Measurements from ENCODE around the gene MSI2. TPM values are rescaled to one million over a fixed set of nuclear protein-coding genes. Genes with fewer than 3 reads are reported as not detected.
A peak's percentile ranks its signal among the peaks of the same experiment; 100 is the strongest.

MSI2 gene
- total RNA-seq, 1 donor from 2014 or later, result 140 TPM

- no peak for DNase-seq (ENCODE audit: low read depth, low spot score)
- H3K27ac Mint-ChIP-seq (ENCODE audit: unreplicated experiment), result peak overlapping the region; percentile 14
- no peaks in the 10 kb centered on the region for H3K27me3 Mint-ChIP-seq (ENCODE audit: low read depth)
- H3K36me3 Mint-ChIP-seq (ENCODE audit: low read depth), result peaks cover 6% of the 10 kb centered on the region
- no peak for TF ChIP-seq CTCF (conservative IDR thresholded peaks at IDR 0.05)
- no peak overlapping the region for H3K4me3 Mint-ChIP-seq
- no peaks in the 10 kb centered on the region for H3K9me3 Mint-ChIP-seq
- peaks cover 28% of the 10 kb centered on the region for H3K4me1 Mint-ChIP-seq
Observed at GRCh38 chr17:57677301-57677700, 421.0 kb downstream of the MSI2 start.

GRCh38 chr17:57677858-57678257 is 421.5 kb downstream of the MSI2 start:
- H3K4me1 Mint-ChIP-seq, result peaks cover 27% of the 10 kb centered on the region
- H3K9me3 Mint-ChIP-seq, result no peaks in the 10 kb centered on the region
- no peak overlapping the region for H3K27ac Mint-ChIP-seq (ENCODE audit: unreplicated experiment)
- no peak for DNase-seq (ENCODE audit: low read depth, low spot score)
- no peaks in the 10 kb centered on the region for H3K27me3 Mint-ChIP-seq (ENCODE audit: low read depth)
- no peak for TF ChIP-seq CTCF (conservative IDR thresholded peaks at IDR 0.05)
- peaks cover 6% of the 10 kb centered on the region for H3K36me3 Mint-ChIP-seq (ENCODE audit: low read depth)
- H3K4me3 Mint-ChIP-seq, result no peak overlapping the region

DNA sequence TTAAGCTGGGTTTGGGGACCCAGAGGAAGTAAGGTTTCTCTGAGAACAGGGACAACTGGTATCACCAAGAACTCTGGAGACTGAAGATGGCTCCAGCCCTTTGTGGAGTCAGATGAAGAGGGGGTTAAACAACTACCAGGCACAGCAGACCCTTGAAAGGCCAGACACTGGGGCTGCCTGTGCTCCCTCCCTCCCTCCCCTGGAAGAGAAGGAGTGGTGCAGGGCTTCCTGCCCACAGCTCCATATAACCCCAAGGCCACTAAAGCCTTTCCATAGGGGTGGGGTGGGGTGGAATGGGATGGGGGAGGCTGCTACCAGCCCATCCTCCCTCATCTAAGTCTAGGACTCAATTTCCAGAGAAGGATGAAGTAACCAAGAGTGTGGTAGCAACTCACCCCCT is 422.1 kb downstream of the MSI2 start:
- no peak for TF ChIP-seq CTCF (conservative IDR thresholded peaks at IDR 0.05)

GRCh38 chr17:57679356-57679755 is 423.0 kb downstream of the MSI2 start:
- Mint-ChIP-seq H3K27ac (ENCODE audit: unreplicated experiment) (no peak overlapping the region), H3K27me3 (ENCODE audit: low read depth) (no peaks in the 10 kb centered on the region), H3K4me3 (no peak overlapping the region), H3K4me1 (peaks cover 31% of the 10 kb centered on the region), H3K36me3 (ENCODE audit: low read depth) (peaks cover 10% of the 10 kb centered on the region), H3K9me3 (no peaks in the 10 kb centered on the region)
- no peak for TF ChIP-seq CTCF (conservative IDR thresholded peaks at IDR 0.05)
- DNase-seq (ENCODE audit: low read depth, low spot score), result no peak

More for the DNA sequence above, 422.1 kb downstream of the MSI2 start:
- no peak for DNase-seq (ENCODE audit: low read depth, low spot score)
- Mint-ChIP-seq H3K9me3 (no peaks in the 10 kb centered on the region), H3K27ac (ENCODE audit: unreplicated experiment) (no peak overlapping the region), H3K4me3 (no peak overlapping the region), H3K36me3 (ENCODE audit: low read depth) (peaks cover 10% of the 10 kb centered on the region), H3K27me3 (ENCODE audit: low read depth) (no peaks in the 10 kb centered on the region), H3K4me1 (peaks cover 29% of the 10 kb centered on the region)

- no peaks in the 10 kb centered on the region for H3K9me3 Mint-ChIP-seq
Observed at GRCh38 chr17:57679906-57680695, 423.8 kb downstream of the MSI2 start.

More at GRCh38 chr17:57679906-57680695, 423.8 kb downstream of the MSI2 start:
- Mint-ChIP-seq H3K4me3 (peak overlapping the region; percentile 21), H3K36me3 (ENCODE audit: low read depth) (peaks cover 12% of the 10 kb centered on the region), H3K27me3 (ENCODE audit: low read depth) (no peaks in the 10 kb centered on the region), H3K4me1 (peaks cover 27% of the 10 kb centered on the region), H3K27ac (ENCODE audit: unreplicated experiment) (peak overlapping the region; percentile 24)
- TF ChIP-seq CTCF (conservative IDR thresholded peaks at IDR 0.05), result no peak
- no peak for DNase-seq (ENCODE audit: low read depth, low spot score)

Measured in neural crest cell (in vitro differentiated cells).